ENCODE data around the gene ST8SIA6. TPM values are rescaled to one million over a fixed set of nuclear protein-coding genes. Genes with fewer than 3 reads are reported as not detected.
"Not testable (repeated sequence)": the region's sequence is repeated elsewhere in the genome, so short reads cannot be mapped to it uniquely, and the experiment has no call there.

ST8SIA6 gene
- total and polyA plus RNA-seq, 8 donors, result 3.3 to 13.3 (median 8.8) TPM

GRCh38 chr10:17403161-17403560 lies 51.2 kb downstream of the ST8SIA6 start:
- intact Hi-C loops (cut with DNase I), result no loop called here
- H3K27me3 ChIP-seq, result no peaks in the 10 kb centered on the region
- no peak overlapping the region for H3K27ac ChIP-seq
- DNase-seq (no peak), ATAC-seq (no peak)
- H3K4me1 ChIP-seq, result no peaks in the 10 kb centered on the region
- H3K9me3 ChIP-seq, result no peaks in the 10 kb centered on the region
- no peak overlapping the region for H3K4me3 ChIP-seq
- no peaks in the 10 kb centered on the region for H3K36me3 ChIP-seq
- TF ChIP-seq CTCF (IDR thresholded peaks at IDR 0.05), result no peak

DNA sequence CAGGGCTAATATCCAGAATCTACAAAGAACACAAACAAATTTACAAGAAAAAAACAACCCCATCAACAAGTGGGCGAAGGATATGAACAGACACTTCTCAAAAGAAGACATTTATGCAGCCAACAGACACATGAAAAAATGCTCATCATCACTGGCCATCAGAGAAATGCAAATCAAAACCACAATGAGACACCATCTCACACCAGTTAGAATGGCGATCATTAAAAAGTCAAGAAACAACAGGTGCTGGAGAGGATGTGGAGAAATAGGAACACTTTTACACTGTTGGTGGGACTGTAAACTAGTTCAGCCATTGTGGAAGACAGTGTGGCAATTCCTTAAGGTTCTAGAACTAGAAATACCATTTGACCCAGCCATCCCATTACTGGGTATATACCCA lies 52.4 kb downstream of the ST8SIA6 start:
- H3K4me3 ChIP-seq; ATAC-seq; intact Hi-C loops (cut with DNase I): not testable (repeated sequence)

GRCh38 chr10:17396004-17396403 lies 58.4 kb downstream of the ST8SIA6 start:
- intact Hi-C loops (cut with DNase I), result no loop called here
- Histone ChIP-seq H3K9me3 (no peaks in the 10 kb centered on the region), H3K36me3 (no peaks in the 10 kb centered on the region), H3K4me3 (no peak overlapping the region), H3K27ac (no peak overlapping the region), H3K4me1 (no peaks in the 10 kb centered on the region), H3K27me3 (no peaks in the 10 kb centered on the region)
- TF ChIP-seq CTCF (IDR thresholded peaks at IDR 0.05), result no peak
- DNase-seq (no peak), ATAC-seq (no peak)

More for the DNA sequence above, 52.4 kb downstream of the ST8SIA6 start:
- H3K27ac ChIP-seq, H3K27me3 ChIP-seq, H3K9me3 ChIP-seq, H3K36me3 ChIP-seq, DNase-seq, H3K4me1 ChIP-seq: not testable (repeated sequence)

DNA sequence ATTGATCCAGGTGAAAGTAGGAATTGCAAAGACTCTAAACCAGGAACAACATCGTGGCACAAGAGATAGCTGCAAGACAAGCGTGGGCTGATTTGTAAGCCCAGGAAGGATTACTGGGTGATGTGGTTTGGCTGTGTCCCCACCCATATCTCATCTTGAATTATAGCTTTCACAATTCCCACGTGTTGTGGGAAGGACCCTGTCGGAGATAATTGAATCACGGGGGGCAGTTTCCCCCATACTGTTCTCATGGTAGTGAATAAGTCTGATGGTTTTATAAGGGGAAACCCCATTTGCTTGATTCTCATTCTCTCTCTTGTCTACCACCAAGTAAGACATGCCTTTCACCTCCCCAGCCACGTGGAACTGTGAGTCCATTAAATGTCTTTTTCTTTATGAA lies 59.5 kb downstream of the ST8SIA6 start:
- ATAC-seq (no peak), DNase-seq (no peak)
- intact Hi-C loops (cut with DNase I), result no loop called here
- Histone ChIP-seq H3K4me1 (no peaks in the 10 kb centered on the region), H3K36me3 (no peaks in the 10 kb centered on the region), H3K27ac (no peak overlapping the region), H3K9me3 (no peaks in the 10 kb centered on the region), H3K27me3 (no peaks in the 10 kb centered on the region), H3K4me3 (no peak overlapping the region)
- TF ChIP-seq CTCF (IDR thresholded peaks at IDR 0.05), result no peak

DNA sequence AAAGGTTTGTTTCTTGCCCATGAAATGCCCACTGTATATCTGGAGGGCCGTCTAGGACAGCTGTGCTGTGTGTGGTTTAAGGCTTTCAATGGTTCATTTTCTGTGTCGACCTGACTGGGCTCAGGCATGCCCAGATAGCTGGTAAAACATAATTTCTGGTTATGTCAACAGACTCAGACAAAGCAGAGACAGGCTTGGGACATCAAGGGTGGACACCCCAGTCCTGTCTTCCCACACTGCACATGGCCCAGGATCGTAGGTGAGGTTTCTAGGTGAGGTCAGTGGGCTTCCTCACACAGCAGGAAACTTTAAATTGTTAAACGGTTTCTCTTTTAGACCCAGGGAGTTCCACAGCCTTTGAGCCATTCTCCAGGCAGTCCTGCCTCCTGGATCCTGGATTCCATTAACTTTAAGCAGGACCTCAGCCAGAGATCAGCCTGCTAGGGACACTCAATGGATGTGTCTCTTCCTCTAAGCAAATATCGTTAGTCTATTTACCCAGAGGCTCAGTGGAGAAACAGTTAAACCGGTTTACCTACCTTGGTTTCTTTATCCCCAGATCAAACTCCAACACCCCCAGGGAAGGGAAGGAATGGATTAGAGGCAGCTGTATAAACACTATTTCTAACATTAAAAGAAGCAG lies 66.4 kb downstream of the ST8SIA6 start:
- no peaks in the 10 kb centered on the region for H3K27me3 ChIP-seq
- no peak overlapping the region for H3K27ac ChIP-seq
- no peak overlapping the region for H3K4me3 ChIP-seq
- no peaks in the 10 kb centered on the region for H3K36me3 ChIP-seq
- intact Hi-C loops (cut with DNase I), result no loop called here
- no peaks in the 10 kb centered on the region for H3K4me1 ChIP-seq
- ATAC-seq (no peak), DNase-seq (no peak)
- TF ChIP-seq CTCF (IDR thresholded peaks at IDR 0.05), result no peak
- H3K9me3 ChIP-seq, result no peaks in the 10 kb centered on the region

DNA sequence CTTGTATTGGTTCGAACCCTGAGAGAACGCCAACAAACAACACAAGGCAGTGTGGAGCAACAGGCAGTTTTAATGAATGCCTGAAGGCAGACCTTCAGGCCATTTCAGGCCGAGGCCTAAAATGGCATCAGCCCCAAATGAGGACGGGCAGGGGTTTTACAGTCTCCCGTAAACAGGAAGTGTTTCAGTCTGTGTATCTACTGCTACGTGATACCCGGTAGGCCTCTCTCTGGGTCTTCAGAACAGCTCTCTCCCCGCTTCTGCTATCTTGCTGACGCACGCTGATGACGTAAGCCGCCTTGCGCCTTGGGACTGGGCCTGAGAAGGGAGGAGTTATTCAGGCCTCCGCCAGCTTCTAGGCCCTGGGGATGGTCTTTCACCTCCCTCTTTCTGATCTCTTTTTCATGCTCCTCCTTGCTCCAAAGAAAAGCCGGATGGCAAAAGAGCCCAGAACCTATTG lies 67.7 kb downstream of the ST8SIA6 start:
- ATAC-seq (no peak), DNase-seq (no peak)
- intact Hi-C loops (cut with DNase I), result no loop called here
- Histone ChIP-seq H3K36me3 (no peaks in the 10 kb centered on the region), H3K4me1 (no peaks in the 10 kb centered on the region), H3K4me3 (no peak overlapping the region), H3K27me3 (no peaks in the 10 kb centered on the region), H3K9me3 (no peaks in the 10 kb centered on the region), H3K27ac (no peak overlapping the region)
- no peak for TF ChIP-seq CTCF (IDR thresholded peaks at IDR 0.05)

Measured in left lung (tissue), 10 donors.